ENCODE data around the gene SUPT4H1.
A peak's percentile ranks its signal among the peaks of the same experiment; 100 is the strongest.

Gene SUPT4H1

GRCh38 chr17:58338841-58339754 is 12.9 kb downstream of the SUPT4H1 start:
- peak in 1 of 2 experiments; percentile 40 for DNase-seq

DNA sequence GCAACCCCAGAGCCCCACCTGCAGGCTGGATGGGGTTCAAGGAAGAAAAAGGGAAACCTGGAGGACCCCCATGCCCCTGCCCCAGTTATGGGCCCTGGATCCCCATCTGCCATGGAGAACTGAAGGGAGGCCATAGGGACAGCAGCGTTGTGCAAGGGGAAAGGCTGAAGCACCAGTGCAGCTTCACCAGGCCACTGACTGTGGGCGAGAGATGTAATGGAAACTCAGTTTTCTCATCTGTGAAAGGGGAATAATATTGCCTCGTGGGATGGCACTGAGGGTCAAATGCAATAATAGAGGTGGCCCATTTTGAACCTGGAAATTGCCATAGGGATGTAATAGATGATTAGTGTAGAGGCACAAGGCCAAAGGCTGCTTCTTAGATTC is 13.6 kb downstream of the SUPT4H1 start:
- DNase-seq: no peak

DNA sequence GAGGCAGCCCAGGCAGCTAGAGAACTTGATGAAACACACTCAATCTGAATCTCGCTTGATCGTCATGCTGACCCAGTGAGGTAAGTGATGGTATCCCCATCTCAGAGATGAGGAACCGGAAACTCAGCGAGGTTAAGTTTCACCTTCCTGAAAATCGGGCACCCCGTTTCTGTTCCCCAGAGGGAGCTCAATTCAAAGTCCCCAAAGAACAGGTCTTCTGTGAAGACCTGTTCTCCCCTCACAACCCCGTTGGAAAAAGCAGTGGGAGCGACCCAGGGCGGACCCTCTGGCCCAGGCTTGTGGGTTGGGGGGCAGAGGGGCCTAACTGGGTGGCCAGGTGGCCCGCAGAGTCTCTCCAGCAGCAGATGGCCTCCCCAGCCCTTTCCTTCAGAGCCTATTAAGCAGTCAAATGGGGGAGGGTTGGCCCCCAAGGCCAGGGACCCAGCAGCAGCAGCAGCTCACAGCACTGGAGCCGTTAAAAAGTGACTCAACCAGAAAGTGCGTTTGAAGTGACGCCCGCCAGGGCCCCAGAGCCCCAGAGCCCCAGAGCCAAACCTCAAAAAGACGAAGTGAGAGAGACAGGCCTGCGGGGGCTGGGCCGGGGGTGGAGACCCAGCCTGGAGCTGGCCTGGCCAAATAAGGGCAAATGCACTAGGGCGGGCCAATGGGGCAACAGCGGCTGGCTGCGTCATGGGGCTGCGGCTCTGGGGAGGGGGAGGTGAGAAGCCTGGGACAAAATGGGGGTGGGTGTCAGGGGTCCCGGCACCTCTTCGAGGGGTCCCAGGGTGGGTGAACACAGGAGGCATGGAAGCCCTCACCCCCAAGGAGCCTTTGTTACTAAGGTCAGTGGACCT is 14.2 kb downstream of the SUPT4H1 start:
- peak in 1 of 2 experiments; percentile 68 for DNase-seq

DNA sequence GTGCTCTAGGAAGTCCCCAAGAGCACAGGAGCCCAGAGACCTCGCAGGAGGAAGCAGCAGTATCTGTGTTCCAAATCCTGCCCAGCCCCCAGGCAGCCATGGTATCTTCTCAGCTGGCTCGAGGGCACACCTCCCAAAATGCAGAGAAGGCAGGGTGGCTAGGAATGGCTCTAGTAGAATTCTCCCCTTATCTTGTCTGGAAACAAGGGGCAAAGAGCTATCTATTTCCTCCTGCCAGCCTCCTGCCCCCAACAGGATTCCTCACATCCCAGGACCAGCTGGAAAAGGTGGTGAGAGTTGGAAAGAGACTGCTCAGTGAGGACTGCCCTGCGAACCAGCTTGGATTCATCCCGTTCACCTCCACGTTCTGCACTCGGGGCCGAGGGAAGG is 14.8 kb downstream of the SUPT4H1 start:
- DNase-seq: no peak

GRCh38 chr17:58336456-58337209 is 15.4 kb downstream of the SUPT4H1 start:
- DNase-seq: no peak

DNA sequence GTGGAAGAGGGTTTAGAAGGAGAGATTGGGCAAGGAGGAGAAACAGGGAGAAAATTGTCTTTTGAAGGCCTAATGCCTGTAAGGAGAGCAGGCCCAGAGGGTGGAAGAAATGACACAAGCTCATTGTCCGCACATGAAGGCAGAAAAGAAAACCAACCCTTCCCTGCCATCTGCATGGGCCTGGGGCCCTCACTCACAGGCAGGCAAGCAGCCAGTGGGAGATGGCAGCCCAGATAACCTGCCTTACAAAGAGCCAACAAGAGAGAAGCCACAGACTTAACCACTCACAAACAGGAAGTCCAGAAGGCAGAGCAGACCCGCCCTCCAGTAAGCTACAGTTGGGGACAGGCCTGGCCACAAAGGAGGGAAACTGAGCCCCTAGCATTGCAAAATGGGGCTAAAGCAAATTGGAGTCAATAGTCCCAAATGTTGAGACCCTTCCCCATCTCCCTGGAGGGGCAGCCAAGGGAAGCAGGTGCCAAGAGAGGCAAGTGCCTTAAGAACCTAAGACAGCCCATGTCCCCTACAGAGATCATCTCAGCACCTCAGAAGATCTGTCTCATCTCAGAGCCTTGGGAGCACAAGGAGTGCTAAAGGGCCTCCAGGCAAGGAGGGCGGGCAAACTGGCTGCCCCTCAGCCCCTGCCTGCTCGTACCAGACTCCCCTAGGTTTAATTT is 16.1 kb downstream of the SUPT4H1 start:
- DNase-seq: no peak

GRCh38 chr17:58335061-58335731 is 16.8 kb downstream of the SUPT4H1 start:
- no peak for DNase-seq

DNA sequence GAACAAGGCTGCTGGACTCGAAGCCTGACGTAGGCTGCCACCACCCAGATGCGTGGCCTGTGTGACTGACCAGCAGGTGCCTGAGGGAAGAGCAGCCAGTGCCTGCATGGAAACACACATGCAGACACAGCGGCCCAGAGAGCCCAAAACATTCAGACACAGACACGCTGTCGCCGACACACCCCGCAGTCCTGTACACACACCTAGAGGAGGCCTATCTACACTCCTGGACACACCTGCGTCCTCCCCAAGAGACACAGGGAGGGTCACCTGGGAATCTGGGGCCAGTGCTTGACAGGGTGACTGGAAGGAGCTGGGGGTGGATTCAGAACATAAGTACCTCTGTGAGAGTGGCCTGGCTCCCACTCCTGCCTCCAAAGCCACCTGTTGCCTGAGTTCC is 17.3 kb downstream of the SUPT4H1 start:
- no peak for DNase-seq

DNA sequence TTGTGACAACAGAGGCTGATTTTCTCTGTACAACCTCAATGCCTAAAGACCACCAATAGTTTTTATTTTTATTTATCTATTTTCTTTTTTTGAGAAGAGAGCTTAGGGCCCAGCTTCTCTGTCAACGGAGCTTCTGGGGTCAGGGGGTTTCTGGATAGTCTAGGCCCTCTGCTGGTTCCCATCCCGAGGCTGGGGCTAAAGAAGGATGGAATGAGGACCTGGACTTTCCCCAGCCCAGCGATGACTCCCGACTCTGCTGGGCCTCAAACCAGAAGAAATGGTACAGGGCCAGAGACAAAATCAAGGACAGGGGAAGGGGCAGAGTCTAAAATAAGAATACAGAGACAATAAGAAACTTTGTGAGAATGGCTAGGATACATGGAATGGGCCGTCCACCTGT is 17.7 kb downstream of the SUPT4H1 start:
- no peak for DNase-seq

- no peak for DNase-seq
These were observed 18.2 kb downstream of the SUPT4H1 start for GRCh38 chr17:58333736-58334207.

DNA sequence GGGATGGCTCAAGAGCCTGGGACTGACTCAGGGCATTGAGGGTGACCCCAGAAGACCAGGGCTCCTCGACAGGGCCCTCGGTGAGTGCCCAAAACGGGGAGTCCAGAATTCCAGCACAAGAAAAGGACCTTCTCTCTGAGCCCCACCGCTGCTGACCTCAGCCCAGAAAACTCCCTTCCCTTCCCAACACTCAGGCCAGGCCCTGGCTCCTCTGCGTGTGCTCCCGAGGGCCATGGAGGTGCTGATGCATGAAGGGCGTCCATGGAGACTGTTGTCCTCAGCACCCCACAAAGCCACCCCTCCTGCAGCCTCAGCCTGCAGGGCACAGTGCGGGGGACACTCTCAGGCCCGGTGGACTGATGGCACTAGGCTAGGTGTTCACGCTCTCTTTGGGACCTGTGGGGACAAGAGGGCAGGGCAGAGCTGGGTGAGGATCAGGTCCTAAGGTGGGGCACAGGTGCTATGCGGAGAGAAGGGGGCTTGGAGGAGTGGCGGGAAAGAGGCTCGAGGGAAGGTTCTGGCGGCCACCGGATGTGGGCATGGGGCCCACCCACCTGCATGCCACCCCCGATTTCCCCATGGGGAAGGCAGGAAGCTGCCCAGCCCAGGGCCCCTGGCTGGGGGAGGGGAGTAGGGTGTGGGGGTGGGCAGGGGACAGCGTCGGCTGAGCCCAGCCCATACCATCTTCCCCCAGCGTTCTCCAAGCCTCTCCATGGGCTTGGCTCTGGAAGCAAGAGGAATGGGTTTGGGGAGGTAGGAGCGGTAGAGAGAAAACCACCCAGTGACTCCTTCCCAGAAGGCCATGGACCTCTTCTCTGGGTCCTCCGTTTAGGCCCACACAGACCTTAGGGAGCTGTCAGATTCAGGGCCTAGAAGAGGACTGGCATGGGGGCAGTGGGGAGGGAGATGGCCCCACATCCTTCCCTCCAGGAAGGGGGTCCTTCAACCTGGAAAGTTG is 18.9 kb downstream of the SUPT4H1 start:
- no peak for DNase-seq

DNA sequence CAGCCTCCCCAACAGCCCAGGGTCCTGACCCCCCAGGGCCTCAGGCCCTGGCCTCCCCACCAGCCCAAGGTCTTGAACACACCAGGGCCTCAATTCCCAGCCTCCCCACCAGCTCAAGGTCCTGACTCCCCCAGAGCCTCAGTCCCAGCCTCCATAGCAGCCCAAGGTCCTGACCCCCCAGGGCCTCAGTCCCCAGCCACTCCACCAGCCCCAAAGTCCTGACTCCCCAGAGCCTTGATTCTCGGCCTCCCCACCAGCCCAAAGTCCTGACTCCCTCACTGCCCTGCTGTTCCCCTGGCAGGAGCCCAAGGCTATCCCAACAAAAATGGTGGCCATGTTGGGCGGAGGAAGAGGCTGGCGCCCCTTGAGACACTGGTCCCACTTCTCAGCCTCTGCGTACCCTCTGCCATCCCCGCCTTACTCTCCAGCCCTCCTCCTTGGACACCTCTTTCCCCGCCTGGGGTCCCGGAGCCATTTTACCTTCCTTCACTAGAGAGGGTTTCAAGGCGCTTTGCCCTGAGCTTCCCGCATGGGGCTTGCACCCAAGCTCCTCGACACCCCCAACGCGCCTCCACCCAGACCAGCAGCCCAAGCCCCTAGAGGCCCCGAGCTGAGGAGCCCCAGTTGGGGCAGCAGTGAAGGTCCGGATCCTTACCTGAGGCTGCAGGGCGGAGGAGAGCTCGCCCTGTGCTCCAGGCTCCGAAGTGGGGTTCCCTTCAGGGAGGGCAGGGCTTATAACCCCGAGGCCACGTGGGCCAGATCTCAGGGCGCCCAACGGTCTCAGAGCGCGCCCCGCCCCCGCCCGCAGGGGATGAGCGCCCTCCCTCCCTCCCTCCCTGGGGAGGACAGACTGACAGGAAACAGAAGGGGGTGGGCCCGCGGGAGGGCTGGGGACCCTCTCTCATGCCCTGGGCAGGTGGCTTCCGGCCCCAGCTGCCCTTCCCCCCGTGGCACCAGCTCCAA is 19.9 kb downstream of the SUPT4H1 start:
- DNase-seq: no peak

- no peak for DNase-seq
These were observed 20.8 kb downstream of the SUPT4H1 start for GRCh38 chr17:58330997-58331814.

DNA sequence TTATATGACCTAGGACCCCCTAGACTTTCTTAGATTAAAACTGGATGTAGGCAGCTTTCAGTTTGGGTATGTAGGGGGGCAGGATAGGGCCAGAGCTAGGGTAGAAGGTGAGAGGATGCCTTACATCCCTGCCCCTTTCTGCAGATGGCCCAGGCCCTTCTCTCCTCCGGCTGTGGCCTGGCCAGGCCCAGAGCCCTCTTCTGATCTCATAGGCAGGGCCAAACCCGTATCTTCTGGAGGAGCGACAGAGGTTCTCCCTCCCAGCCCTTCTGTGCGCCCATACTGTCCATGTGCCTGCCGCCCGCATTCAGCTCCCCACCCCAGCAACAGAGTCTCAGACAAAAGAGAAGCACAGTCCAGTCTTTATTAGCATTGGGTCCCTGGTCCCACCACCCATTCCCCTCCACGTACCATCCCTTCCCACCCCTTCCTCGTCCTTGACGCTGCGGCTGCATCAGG is 21.4 kb downstream of the SUPT4H1 start:
- DNase-seq: no peak

DNA sequence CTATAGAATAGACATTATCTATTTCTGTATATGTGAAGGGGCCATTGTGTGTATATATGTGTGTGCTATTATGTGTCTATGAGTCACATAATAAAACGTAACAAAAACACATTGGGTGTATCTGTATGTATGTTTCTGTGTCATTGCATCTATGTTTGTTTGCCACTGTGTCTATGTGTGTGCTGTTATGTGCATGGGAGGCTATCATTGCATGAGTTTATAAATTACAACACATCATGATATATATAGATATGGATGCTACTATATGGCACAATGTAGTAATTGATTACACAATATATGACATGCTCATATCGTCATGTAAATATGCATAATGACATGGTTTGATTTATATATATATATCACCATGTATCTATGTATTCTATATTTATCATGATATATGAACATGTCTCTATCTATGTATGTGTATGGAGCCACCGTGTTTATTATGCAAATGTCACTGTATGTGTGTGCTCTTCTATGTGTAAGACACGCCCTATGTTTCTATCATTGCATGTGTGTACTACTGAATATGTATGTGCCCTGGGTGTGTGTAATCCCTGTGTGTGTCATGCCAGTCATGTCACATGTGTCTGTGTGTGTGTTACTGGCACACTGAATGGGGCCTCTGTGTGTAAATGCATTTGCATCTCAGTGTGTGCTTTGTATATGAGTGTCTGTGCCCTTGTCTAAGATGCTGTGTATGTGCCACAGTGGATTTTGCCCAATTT is 22.0 kb downstream of the SUPT4H1 start:
- no peak for DNase-seq

- DNase-seq: peak in 1 of 2 experiments; percentile 48
These were observed 22.8 kb downstream of the SUPT4H1 start for GRCh38 chr17:58329035-58329809.
